ENCODE results near the gene MED12L. TPM values are rescaled to one million over a fixed set of nuclear protein-coding genes. Genes with fewer than 3 reads are reported as not detected.

Gene MED12L
- total and polyA plus RNA-seq, 7 donors = 0.16 to 0.71 (median 0.28) TPM; not detected in 2

DNA sequence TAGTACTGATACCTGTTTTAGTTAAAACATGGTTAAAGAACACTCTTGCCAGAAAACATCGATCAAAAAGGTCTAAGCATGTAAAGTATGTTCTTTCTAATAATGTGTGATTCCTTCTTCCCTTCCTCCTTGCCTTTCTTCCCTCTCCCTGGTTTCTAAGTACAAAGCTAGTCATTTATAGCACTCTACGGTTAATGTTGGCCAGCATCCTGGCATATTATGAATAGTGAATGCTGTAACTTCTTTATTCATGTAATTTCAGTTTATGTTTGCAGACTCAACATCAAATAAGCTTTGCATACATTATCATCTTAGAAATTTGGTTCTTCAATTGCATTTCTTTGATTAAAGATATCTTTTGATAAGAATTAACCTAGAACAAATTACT lies 272.0 kb downstream of the MED12L start:
- Histone ChIP-seq H3K4me3 (no peak overlapping the region), H3K9me3 (no peaks in the 10 kb centered on the region), H3K27ac (no peak overlapping the region), H3K4me1 (no peaks in the 10 kb centered on the region), H3K27me3 (no peaks in the 10 kb centered on the region), H3K36me3 (no peaks in the 10 kb centered on the region)
- intact Hi-C loops (cut with DNase I) = no loop called here
- no peak for DNase-seq
- WGBS, 2 donors = 50 to 70% methylated on average over 2 of the region's 2 CpGs
- TF ChIP-seq EP300 (IDR thresholded peaks at IDR 0.05) = no peak
- TF ChIP-seq, protein P1, sequence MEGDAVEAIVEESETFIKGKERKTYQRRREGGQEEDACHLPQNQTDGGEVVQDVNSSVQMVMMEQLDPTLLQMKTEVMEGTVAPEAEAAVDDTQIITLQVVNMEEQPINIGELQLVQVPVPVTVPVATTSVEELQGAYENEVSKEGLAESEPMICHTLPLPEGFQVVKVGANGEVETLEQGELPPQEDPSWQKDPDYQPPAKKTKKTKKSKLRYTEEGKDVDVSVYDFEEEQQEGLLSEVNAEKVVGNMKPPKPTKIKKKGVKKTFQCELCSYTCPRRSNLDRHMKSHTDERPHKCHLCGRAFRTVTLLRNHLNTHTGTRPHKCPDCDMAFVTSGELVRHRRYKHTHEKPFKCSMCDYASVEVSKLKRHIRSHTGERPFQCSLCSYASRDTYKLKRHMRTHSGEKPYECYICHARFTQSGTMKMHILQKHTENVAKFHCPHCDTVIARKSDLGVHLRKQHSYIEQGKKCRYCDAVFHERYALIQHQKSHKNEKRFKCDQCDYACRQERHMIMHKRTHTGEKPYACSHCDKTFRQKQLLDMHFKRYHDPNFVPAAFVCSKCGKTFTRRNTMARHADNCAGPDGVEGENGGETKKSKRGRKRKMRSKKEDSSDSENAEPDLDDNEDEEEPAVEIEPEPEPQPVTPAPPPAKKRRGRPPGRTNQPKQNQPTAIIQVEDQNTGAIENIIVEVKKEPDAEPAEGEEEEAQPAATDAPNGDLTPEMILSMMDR (IDR thresholded peaks at IDR 0.05) = no peak
- TF ChIP-seq POLR2AphosphoS5 (IDR thresholded peaks at IDR 0.05) = no peak
- TF ChIP-seq POLR2A (IDR thresholded peaks at IDR 0.05) = no peak

- H3K4me1 ChIP-seq = no peaks in the 10 kb centered on the region
- no peak for DNase-seq
- H3K27ac ChIP-seq = no peak overlapping the region
- intact Hi-C loops (cut with DNase I) = no loop called here
- no peaks in the 10 kb centered on the region for H3K9me3 ChIP-seq
- H3K27me3 ChIP-seq = no peaks in the 10 kb centered on the region
- WGBS, 2 donors = 77 to 85% methylated on average over 3 of the region's 3 CpGs
- H3K36me3 ChIP-seq = no peaks in the 10 kb centered on the region
- no peak overlapping the region for H3K4me3 ChIP-seq
- TF ChIP-seq, protein P1 (IDR thresholded peaks at IDR 0.05) = no peak
- TF ChIP-seq POLR2AphosphoS5 (IDR thresholded peaks at IDR 0.05) (no peak), EP300 (IDR thresholded peaks at IDR 0.05) (no peak), POLR2A (IDR thresholded peaks at IDR 0.05) (no peak)
Observed at GRCh38 chr3:151362751-151363174, 277.3 kb downstream of the MED12L start.

- TF ChIP-seq, protein P1 (IDR thresholded peaks at IDR 0.05) = no peak
- TF ChIP-seq EP300 (IDR thresholded peaks at IDR 0.05) (no peak), POLR2A (IDR thresholded peaks at IDR 0.05) (no peak), POLR2AphosphoS5 (IDR thresholded peaks at IDR 0.05) (no peak)
- DNase-seq = no peak
- Histone ChIP-seq H3K4me3 (no peak overlapping the region), H3K4me1 (no peaks in the 10 kb centered on the region), H3K9me3 (no peaks in the 10 kb centered on the region), H3K27ac (no peak overlapping the region), H3K36me3 (no peaks in the 10 kb centered on the region), H3K27me3 (no peaks in the 10 kb centered on the region)
- intact Hi-C loops (cut with DNase I) = no loop called here
- WGBS, 2 donors = 81 to 82% methylated on average over 3 of the region's 3 CpGs
Observed at GRCh38 chr3:151366993-151367392, 281.5 kb downstream of the MED12L start.

GRCh38 chr3:151367448-151367847 lies 282.0 kb downstream of the MED12L start:
- no peak overlapping the region for H3K27ac ChIP-seq
- no peaks in the 10 kb centered on the region for H3K9me3 ChIP-seq
- TF ChIP-seq, protein P1 (IDR thresholded peaks at IDR 0.05) = no peak
- TF ChIP-seq EP300 (IDR thresholded peaks at IDR 0.05) (no peak), POLR2A (IDR thresholded peaks at IDR 0.05) (no peak), POLR2AphosphoS5 (IDR thresholded peaks at IDR 0.05) (no peak)
- 84 to 89% methylated on average over 5 of the region's 5 CpGs for WGBS, 2 donors
- no peak overlapping the region for H3K4me3 ChIP-seq
- no peaks in the 10 kb centered on the region for H3K4me1 ChIP-seq
- no peak for DNase-seq
- intact Hi-C loops (cut with DNase I) = no loop called here
- no peaks in the 10 kb centered on the region for H3K36me3 ChIP-seq
- no peaks in the 10 kb centered on the region for H3K27me3 ChIP-seq

- Histone ChIP-seq H3K27me3 (no peaks in the 10 kb centered on the region), H3K9me3 (no peaks in the 10 kb centered on the region), H3K27ac (no peak overlapping the region), H3K4me1 (no peaks in the 10 kb centered on the region), H3K4me3 (no peak overlapping the region), H3K36me3 (no peaks in the 10 kb centered on the region)
- intact Hi-C loops (cut with DNase I) = no loop called here
- TF ChIP-seq POLR2A (IDR thresholded peaks at IDR 0.05) (no peak), EP300 (IDR thresholded peaks at IDR 0.05) (no peak), POLR2AphosphoS5 (IDR thresholded peaks at IDR 0.05) (no peak)
- TF ChIP-seq, protein P1 (IDR thresholded peaks at IDR 0.05) = no peak
- no peak for DNase-seq
Observed at GRCh38 chr3:151371526-151371925, 286.1 kb downstream of the MED12L start.
